HG02623 (cell line): ENCODE measurements around the gene CDKL2.
"Not testable (repeated sequence)": the region's sequence is repeated elsewhere in the genome, so short reads cannot be mapped to it uniquely, and the experiment has no call there.

ENCODE experiments used
- ATAC-seq: cut with Tn5 transposase; IDR thresholded peaks from one replicate; pipeline ENCODE4 v1.9.1; 2021; ENCODE audit warnings: moderate library complexity; ENCODE audit not compliant: unreplicated experiment

The CDKL2 gene

DNA sequence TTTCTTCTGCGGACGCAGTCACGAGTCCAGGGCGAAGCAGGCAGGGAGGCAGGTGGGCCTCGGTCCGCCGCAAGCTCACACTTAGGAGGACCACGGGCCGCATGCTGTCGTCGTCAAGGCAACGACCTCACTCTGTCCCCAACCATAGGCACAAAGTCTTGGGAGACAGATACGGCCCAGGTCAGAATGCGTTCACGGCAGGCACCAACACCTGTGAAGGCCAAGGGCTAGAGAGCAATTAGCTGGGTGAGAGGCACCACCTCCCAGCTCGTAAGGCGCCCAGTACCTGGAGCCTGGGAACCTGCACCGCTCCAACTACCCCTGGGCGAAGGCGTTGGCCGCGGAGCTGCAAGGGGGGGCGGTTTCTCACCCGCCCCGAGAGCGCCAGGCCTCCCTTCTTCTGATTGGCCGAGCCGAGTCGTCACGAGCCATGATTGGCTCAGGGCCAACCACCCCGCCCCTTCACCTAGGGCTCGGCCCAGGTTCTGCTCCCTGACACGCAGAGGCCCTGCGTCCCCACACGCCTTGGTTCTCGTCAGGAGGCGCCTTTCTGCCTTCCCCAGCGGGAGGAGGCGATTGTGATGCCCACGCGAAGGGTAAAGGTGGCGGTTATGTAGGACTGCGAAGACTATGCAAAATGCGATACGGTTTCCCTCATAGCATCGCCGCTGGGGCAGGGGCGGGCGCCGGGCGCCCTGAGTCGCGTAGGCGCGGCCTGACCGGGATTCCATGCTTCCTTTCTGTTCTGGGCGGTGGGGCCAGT lies at the start of gene CDKL2:
CDKL2 (minus strand) TSS at position 355 of the 763 bp plus-strand sequence. CDS start 4,540 bp downstream, outside the sequence.
- peak; percentile 100 for ATAC-seq

DNA sequence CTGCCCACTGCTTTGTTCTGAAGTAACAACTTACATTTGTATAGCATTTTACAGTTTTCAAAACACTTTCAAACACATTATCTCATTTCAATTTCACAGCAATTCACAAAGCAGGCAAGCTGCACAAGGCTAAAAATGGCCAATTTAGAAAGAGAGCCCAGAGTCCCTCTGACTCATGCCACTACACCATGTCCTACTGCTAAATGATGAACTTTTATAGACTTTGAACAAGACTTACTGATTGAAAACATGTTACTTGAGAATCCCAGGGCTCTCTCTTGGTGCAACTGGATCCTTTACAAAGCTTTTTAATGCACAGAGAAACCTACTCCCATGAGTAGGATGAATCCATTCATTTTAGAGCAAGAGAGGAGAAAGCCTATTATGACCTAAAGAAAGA lies 48.6 kb upstream of the CDKL2 start:
- ATAC-seq, result no peak

DNA sequence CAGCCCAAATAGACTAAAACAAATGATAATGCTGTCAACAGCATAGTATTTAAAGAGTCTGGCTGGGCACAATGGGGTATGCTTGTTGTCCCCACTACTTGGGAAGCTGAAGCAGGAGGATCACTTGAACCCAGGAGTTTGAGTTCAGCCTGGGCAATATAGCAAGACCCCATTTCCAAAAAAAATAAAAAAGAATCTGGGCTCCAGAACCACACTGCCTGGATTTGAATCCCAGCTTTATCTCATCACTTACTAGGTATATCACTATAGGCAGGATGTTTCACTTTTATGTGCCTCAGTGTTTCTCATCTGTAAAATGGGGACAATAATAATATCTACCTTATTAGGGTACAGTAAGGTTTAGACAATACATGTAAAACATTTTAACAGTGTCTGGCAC lies 48.1 kb upstream of the CDKL2 start:
- ATAC-seq, result no peak

DNA sequence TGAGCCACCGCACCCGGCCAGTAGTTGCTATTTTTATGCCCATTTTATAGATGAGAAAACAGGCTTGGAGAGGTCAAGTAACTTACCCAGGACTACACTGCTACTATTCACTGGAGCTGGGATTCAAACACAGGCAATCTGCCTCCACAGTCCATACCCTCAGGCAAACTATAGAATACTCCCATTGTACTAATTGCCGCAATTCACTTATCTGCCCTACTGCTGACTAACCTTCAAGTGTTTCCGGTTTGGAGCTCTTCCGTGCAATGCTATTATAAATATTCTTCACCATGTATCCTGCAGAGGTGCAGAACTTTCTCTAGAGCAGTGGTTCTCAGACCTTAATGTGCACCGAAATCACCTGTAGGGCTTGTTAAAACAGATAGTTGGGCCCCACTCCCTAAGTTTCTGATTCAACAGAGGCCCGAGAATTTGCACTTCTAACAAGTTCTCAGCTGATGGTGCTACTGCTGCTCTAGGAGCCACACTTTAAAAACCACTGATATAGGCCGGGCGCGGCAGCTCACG lies 44.7 kb upstream of the CDKL2 start:
- no peak for ATAC-seq

GRCh38 chr4:75673959-75674328 lies 43.6 kb upstream of the CDKL2 start:
- no peak for ATAC-seq

- ATAC-seq, result peak; percentile 94
Observed at GRCh38 chr4:75673027-75673958, 43.0 kb upstream of the CDKL2 start, which contains the start of gene G3BP2. G3BP2 (minus strand) TSS chr4:75673411; CDS start chr4:75662025, 11,386 bp downstream.

DNA sequence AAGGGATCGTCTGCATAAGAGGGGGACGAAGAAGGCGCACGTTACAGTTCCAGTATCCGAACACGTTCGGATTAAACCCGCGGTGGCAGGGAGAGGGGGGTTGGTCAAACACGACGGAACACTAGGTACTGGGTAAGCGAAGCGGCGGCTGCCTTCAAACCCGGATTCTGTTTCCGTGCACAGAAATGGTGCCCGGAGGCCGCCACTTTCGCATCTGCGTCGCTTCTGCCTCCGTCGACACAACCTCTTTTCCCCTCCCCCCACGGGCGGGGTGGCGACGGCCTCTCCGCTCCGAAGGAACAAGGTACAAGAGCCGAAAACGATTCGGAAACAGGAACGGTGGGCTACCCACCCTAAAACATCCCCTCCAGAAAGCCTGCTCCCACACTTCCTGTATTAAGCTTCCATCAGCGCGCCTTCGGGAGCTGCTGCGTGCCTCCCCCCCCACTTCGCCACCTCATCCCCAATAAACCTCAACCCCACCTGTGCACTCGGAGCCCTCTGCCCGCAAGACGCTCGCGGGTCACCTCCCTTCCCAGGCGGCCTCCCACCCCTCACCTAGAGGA lies 42.2 kb upstream of the CDKL2 start:
- peak; percentile 14 for ATAC-seq

DNA sequence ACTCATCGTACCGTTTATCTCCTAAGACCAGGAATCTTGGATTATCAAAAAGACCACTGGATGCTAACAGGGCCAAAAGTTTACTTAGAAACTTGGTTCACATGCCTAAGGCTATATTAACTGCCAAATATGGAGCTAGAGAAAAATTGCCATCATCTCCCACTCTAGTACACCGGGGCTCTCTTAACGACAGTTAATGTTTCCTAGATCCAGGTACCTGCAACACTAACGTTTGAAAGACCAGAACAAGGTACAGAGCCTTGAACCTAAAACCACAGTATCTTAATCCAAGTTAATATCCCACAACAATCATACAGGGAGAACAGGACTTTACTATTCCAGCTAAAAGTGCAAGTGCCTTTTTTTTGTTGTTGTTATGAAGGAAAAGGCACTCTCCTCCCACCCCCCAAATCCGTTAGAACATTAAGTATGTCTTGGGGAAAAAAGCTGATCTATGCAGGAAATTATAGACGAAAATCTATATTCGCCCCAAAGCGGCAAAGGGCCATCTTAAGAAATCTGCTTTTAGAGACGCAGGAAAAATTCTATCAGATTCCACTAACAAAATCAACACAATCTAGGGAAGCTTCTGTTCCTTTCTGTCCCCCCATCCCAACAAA lies 41.6 kb upstream of the CDKL2 start:
- ATAC-seq, result no peak

- no peak for ATAC-seq
Observed at GRCh38 chr4:75668596-75668995, 38.3 kb upstream of the CDKL2 start.

DNA sequence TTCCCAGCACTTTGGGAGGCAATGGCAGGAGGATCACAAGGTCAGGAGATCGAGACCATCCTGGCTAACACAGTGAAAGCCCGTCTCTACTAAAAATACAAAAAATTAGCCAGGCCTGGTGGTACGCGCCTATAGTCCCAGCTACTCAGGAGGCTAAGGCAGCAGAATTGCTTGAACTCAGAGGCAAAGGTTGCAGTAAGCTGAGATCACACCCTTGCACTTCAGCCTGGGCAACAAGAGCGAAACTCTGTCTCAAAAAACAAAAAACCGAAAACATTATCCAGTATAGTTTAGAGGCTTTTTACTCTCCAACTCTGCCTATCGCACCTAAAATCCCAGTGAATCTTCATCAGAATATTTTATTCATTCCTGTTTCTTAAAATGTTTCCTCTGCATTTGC lies 37.3 kb upstream of the CDKL2 start:
- ATAC-seq, result not testable (repeated sequence)

DNA sequence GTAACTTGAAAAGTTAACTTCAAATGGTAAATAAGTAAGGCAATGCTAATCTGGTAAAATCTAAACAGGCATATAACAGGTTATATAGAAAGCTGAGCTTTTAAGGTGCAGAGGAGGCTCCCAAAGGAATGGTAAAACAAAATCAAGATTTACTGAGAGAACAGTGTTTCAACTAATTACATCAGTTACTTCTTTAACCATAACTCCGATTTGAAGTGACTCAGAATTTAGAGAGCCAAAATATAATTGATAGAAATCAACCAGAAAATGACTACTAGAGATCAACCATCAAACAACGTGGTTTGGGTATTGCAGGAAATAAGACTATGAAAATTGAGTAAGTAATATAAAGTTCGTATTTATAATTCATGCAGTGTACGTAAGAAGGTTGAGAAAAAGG lies 36.0 kb upstream of the CDKL2 start:
- no peak for ATAC-seq

GRCh38 chr4:75664604-75665003 lies 34.3 kb upstream of the CDKL2 start:
- ATAC-seq, result not testable (repeated sequence)

- ATAC-seq, result no peak
Observed at GRCh38 chr4:75662626-75663025, 32.3 kb upstream of the CDKL2 start.

DNA sequence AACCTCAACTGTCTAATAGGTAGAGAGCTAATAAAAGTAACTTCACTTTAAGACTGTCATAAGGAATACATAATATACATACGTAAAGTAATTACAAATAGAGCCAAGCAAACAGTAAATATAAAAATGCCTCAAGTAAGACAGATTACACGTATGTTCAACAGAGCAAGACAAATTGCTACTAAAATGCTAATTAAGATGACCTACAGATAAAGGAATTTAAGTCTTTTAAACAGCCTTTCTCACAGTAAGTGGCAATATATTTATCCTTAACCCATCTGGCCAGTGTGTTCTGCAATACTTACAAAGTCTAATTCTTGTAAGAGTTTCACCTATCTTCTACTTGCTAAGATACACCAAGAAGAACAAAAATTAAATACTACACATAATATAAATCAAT lies 30.2 kb upstream of the CDKL2 start:
- ATAC-seq, result no peak

GRCh38 chr4:75659512-75660031 lies 29.2 kb upstream of the CDKL2 start:
- no peak for ATAC-seq

- no peak for ATAC-seq
Observed at GRCh38 chr4:75658876-75659275, 28.5 kb upstream of the CDKL2 start.

GRCh38 chr4:75655562-75655961 lies 25.2 kb upstream of the CDKL2 start:
- ATAC-seq, result peak; percentile 54

DNA sequence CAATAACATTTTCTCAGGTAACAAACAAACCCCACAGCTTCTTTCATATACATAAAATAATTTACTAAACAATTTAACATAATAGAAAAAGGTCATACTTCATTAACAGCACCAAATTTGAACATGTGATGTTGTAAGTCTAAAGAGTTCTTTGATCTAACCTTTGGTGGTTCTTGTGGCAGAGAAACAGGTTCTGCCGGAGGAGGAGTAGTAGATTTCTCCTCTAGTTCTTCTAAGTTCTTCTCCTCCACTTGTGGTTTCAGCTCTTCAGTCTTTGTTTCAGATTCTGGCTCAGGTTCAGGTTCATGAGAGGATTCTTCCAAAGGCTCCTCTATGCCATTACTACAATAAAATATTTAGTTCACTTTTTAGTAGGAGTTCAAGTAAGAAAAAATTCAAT lies 24.6 kb upstream of the CDKL2 start:
- ATAC-seq, result no peak

DNA sequence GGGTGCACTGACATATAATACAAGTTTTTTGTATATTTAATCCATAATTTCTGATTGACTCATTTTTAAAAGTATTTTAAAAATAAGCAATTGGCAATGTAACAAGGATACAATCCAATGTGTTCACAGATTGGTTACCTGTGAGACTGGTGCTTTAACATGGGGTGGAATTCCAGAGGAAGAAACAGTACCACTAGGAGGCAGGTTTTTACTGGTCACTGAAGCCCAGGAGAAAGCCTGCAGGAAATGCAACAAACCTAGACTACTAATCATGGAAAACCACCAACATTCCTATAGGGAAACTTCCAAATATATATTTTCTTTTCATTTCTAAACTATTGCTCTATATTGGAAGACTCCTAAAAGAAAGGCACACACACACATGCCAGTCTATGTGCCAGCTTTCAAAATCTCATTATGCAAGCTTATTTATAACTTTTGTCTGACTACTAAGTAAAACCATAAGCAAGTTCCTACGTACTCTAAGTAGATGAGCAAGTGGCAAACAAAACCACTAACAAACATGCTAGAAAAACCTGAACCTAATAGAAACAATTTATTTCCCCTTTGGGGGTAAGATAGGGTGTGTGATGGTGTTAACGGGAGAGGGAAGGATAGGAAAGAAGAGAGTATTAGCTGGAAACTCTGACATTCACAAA lies 23.6 kb upstream of the CDKL2 start:
- ATAC-seq, result no peak

DNA sequence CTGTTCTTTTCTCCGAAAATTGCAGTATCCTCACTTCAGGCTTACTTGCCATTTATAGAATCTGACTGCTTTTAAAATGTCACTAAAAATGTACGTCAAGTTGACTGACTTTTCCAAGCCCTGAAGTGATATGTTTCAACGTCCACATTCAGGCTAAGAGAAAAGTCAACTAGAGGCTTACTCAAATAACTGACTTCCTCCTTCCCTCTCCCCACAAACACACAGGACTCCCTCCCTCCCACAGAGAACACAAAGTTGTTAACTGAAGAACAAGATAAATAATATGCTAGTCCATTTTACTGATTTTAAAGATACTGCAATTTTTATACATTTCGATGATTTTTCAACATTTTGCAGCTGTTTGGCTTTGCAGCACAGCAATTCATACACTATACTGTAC lies 13.8 kb upstream of the CDKL2 start:
- ATAC-seq, result no peak
